HG02938 (cell line): Measurements from ENCODE around the gene KRTAP5-1.
"Not testable (repeated sequence)": the region's sequence is repeated elsewhere in the genome, so short reads cannot be mapped to it uniquely, and the experiment has no call there.

Source experiments
- ATAC-seq: cut with Tn5 transposase; IDR thresholded peaks from one replicate; pipeline ENCODE4 v1.9.1; 2021; ENCODE audit warnings: mild to moderate bottlenecking, moderate library complexity; ENCODE audit not compliant: unreplicated experiment

Gene KRTAP5-1, protein sequence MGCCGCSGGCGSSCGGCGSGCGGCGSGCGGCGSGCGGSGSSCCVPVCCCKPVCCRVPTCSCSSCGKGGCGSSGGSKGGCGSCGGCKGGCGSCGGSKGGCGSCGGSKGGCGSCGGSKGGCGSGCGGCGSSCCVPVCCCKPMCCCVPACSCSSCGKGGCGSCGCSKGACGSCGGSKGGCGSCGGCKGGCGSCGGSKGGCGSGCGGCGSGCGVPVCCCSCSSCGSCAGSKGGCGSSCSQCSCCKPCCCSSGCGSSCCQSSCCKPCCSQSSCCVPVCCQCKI

DNA sequence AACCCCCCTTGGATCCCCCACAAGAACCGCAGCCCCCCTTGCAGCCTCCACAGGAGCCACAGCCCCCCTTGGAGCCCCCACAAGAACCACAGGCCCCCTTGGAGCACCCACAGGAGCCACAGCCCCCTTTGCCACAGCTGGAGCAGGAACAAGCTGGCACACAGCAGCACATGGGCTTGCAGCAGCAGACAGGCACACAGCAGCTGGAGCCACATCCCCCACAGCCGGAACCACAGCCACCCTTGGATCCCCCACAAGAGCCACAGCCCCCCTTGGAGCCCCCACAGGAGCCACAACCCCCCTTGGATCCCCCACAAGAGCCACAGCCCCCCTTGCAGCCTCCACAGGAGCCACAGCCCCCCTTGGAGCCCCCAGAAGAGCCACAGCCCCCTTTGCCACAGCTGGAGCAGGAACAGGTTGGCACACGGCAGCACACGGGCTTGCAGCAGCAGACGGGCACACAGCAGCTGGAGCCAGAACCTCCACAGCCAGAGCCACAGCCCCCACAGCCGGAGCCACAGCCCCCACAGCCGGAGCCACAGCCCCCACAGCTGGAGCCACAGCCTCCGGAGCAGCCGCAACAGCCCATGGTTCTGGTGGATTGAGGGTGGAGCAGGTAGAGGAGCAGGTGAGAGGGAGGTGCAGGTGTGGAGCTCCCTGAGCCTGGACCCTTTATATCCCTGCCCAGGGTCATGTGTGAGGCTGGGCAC, at the start of gene KRTAP5-1:
Gene KRTAP5-1, minus strand, starts transcription at position 623 of the 710 bp plus-strand sequence. Its CDS starts 34 bp downstream, at position 589.
- ATAC-seq: not testable (repeated sequence)

DNA sequence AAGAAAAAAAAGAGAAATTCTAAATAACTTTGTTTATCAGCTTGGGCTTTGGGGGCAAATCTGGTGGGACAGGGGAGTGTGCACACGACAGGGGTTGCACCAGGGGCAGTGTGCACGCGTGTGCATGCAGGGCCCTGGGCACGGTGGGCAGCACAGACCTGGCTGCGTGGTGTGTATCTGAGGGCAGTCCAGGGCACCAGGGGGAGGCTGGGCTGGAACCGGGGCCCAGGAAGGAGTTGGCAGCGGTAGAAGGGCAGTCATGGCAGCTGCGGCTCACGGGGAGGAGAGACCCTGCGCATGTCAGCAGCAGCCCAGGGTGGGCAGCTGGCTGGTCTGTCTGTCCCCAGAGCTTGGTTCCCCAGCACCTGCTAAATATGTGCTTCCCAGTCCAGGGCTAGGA, 48.8 kb upstream of the KRTAP5-1 start:
- no peak for ATAC-seq

DNA sequence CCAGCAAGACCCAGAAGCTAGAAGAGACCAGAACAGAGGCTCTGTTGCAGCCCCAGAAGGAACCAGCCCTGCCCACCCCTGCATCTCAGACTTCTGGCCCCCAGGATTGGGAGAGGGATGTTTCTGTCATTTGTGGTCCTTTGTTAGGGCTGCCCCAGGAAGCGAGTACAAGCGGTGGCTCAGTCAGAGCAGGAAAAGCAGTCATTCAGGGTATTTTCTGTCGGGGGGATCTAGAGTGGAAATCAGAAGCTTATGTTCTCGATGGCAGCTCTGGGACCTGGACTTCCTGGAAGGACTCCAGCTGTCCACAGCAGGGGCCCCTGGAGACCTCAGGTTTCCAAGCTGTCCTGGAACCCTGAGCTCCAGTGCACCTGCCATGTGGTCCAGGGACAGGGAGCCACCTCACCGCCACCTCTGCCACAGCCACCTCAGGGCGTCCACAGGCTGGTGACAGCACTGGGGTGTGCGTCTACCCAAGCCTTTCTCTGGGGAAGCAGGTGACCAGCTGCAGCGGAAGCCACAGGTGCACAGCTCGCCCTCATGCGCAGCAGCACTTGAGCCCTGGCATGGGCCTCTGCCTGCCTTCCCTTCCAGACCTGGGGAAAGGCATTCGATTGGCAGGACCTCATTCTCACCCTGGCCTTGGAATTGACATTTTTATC, 47.1 kb upstream of the KRTAP5-1 start:
- no peak for ATAC-seq

GRCh38 chr11:1631066-1631568, 46.0 kb upstream of the KRTAP5-1 start:
- no peak for ATAC-seq

GRCh38 chr11:1630271-1630670, 45.2 kb upstream of the KRTAP5-1 start:
- no peak for ATAC-seq

DNA sequence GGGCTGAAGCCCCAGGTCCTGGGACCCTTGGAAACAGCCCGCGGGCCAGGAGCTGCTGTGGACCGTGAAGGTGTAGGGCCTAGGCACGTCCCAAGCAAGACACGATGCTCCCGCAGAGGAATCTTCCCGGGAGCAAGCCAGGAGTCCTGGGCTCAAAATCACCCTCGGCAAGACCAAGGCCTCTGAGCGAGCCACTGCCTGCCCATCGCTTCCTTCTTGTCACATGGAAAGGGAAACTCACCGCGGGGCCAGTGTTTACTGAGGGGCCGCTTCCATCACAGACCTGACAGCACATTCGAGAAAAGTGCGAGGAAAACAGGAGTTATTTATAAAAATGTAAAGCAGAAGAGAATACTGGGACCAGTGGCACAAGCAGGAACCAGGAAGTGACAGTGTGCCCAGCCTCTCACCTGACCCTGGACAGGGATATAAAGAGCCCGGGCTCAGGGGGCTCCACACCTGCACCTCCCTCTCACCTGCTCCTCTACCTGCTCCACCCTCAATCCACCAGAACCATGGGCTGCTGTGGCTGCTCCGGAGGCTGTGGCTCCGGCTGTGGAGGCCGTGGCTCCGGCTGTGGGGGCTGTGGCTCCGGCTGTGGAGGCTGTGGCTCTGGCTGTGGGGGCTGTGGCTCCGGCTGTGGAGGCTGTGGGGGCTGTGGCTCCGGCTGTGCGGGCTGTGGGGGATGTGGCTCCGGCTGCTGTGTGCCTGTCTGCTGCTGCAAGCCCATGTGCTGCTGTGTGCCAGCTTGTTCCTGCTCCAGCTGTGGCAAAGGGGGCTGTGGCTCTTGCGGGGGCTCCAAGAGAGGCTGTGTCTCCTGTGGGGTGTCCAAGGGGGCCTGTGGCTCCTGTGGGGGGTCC, 44.5 kb upstream of the KRTAP5-1 start, which contains the start of gene KRTAP5-5:
Gene KRTAP5-5, plus strand, starts transcription at position 450 of the 860 bp plus-strand sequence. Its CDS starts 66 bp downstream, at position 516.
- no peak for ATAC-seq

DNA sequence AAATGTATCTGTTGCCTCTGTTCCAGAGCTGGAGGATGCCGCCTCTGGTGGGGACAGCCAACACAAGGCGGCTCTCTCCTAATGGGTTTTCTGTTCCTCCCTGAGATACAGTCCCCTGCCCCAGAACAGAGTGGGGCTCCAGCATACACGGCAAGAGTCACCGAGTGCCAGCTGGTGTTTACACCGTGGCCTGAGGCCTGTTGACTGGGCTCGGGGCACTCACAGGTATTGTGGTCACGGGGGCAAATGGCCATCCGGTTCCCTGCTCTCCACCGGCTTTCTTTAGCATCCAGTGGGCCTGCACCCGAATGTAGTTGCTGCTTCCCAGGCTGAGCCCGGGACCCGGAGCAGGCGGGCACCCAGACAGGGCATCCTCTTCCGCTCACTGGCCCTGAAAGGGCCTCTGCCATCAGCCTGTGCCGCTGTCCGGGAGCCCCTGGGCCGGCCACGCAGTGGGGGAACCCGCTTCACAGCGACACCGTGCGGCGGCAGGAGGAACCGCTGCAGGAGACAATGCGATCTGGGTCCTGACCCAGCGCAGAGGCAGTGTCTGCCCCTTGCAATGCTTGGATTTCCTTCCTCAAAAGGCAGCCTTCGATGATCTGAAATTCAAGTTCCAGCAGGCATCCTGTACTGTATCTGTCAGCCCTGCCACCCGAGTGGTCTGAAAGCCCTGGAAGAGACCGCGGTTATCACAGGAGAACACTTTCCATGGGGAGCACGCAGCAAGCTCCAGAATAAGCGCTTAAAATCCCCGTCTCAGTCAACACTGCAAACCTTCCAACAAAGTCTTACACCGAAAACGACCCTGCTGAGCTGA, 43.6 kb upstream of the KRTAP5-1 start:
- no peak for ATAC-seq

- ATAC-seq: no peak
These were observed 40.5 kb upstream of the KRTAP5-1 start for GRCh38 chr11:1625541-1625940.

GRCh38 chr11:1624621-1625020, 39.5 kb upstream of the KRTAP5-1 start:
- no peak for ATAC-seq

DNA sequence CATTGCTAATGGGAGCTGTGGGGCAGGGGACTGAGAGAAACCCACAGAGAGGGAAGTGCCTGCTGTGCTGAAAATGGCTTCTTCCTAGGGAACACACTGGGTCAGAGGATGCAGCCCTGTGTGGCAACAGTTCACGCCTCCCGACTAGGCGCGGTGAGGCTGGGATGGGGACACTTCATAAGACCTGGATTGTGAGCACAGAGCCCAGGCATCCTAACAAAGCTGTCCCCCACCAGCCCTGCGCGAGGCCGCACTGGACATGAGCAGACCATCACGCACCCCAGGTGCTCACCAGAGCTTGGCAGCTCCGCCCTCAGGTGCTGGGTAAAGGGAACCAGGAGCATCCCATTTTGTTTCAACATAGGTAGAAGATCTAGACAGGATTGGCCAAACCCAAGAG, 38.6 kb upstream of the KRTAP5-1 start:
- no peak for ATAC-seq

GRCh38 chr11:1622086-1622485, 37.0 kb upstream of the KRTAP5-1 start, which contains the start of gene KRTAP5-4:
TSS of gene KRTAP5-4 (minus strand) at chr11:1622138. CDS start at chr11:1622093, 45 bp downstream.
- no peak for ATAC-seq

- no peak for ATAC-seq
These were observed 34.4 kb upstream of the KRTAP5-1 start for GRCh38 chr11:1619449-1619848.

- no peak for ATAC-seq
These were observed 33.1 kb upstream of the KRTAP5-1 start for GRCh38 chr11:1618231-1618630.

GRCh38 chr11:1608363-1608762, 23.3 kb upstream of the KRTAP5-1 start, which contains the start of gene KRTAP5-3:
TSS of gene KRTAP5-3 (minus strand) at chr11:1608463. CDS start at chr11:1608385, 78 bp downstream.
- ATAC-seq: no peak

- ATAC-seq: not testable (repeated sequence)
These were observed 22.8 kb upstream of the KRTAP5-1 start for GRCh38 chr11:1607901-1608300.

DNA sequence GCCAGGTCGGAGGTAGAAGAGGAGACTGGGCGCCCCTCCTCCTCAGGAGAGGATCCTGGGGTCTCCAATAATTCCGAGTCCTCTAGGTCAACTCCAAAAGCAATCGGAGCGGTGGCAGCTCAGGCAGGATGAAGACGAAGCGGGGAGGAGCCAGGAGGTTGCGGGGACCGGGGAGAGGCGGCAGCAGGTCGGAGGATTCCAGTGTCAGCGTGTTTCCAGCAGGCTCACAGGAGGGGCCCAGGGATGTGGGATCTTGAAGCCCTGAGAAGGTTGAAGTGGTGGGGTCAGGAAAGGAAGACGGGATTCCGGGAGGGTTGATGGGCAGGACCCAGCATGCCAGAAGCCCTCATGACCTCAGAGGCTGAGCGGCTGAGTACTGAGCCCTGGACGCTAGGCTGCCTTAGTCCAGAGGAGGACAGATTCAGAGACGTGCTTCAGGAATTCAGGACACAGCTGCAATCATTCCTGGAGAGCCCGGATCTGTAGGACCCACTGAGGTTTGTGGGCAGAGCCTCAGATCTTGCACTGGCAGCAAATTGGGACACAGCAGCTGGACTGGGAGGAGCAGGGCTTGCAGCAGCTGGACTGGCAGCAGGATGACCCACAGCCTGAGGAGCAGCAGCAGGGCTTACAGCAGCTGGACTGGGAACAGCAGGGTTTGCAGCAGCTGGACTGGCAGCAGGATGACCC, 22.2 kb upstream of the KRTAP5-1 start:
- ATAC-seq: not testable (repeated sequence)

DNA sequence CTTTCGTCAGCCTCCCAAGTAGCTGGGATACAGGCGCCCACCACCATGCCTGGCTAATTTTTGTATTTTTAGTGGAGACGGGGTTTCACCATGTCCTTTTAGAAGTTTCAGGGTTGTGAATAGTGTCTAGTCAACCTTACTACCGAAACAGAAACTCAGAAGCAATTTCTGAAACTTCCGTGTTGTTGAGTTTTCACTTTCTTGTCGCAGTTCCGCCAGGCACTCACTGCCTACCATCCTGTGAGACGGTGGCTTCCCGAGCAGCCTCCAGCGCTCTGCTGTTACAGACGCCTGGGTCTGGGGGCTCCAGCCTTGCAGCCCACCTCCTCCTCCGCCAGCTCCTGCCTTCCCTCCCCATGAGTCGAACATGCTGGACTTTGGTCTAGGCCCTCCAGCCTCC, 20.8 kb upstream of the KRTAP5-1 start:
- not testable (repeated sequence) for ATAC-seq

- no peak for ATAC-seq
These were observed 19.6 kb upstream of the KRTAP5-1 start for GRCh38 chr11:1604711-1605110.

- ATAC-seq: no peak
These were observed 19.1 kb upstream of the KRTAP5-1 start for GRCh38 chr11:1604181-1604580.
